Testis (tissue), 3 donors: Measurements from ENCODE around the gene RPA3. TPM values are rescaled to one million over a fixed set of nuclear protein-coding genes. Genes with fewer than 3 reads are reported as not detected.

Experiments used
- DNase-seq: peaks from one replicate; pipeline ENCODE4 v3.0.0-alpha.2; 2019
- H3K27ac ChIP-seq, 2 donors: fragments of 200-600 bp; sonication (generic); one replicate each; pipeline ENCODE4 v1.5.1; 2019
- H3K27me3 ChIP-seq: fragments of 200-600 bp; sonication (generic); one replicate; pipeline ENCODE4 v1.5.1; 2019
- H3K36me3 ChIP-seq: fragments of 200-600 bp; sonication (generic); one replicate; pipeline ENCODE4 v1.5.1; 2017; ENCODE audit warnings: low read depth; ENCODE audit errors: missing control alignments
- H3K4me1 ChIP-seq: fragments of 200-600 bp; sonication (generic); one replicate; pipeline ENCODE4 v1.5.1; 2019
- H3K4me3 ChIP-seq, 2 donors: fragments of 200-600 bp; sonication (generic); one replicate each; pipeline ENCODE4 v1.5.1; 2017 to 2019
- H3K9me3 ChIP-seq: fragments of 200-600 bp; sonication (generic); one replicate; pipeline ENCODE4 v1.5.1; 2017
- CTCF ChIP-seq, 3 experiments: fragments of 450-650 bp in 2 of 3; fragments of 200-600 bp in 1 of 3; sonication (generic) in 1 of 3; IDR thresholded peaks; one replicate each; pipeline ENCODE4 v1.5.1; 2016 to 2019; ENCODE audit warnings: antibody characterized with exemption in 3 of 3, mild to moderate bottlenecking in 2 of 3, moderate library complexity in 1 of 3
- POLR2A ChIP-seq: fragments of 450-650 bp; IDR thresholded peaks from one replicate; pipeline ENCODE4 v1.6.1; 2017; ENCODE audit warnings: antibody characterized with exemption, mild to moderate bottlenecking, moderate library complexity
- WGBS, 2 donors: methylation state at CpG; one replicate each; pipeline ENCODE4 v1.1.5; 2018; 5-methylcytosine and 5-hydroxymethylcytosine counted together
- intact Hi-C: fragments of 100-400 bp; cut with DNase I; formaldehyde crosslinking; loops from one replicate; pipeline ENCODE4 v1.15.1; 2023; ENCODE audit warnings: low total_unique reads
- polyA plus RNA-seq: library from polyadenylated mRNA; stranded (reverse); fragments of 350-450 nt; fragmentation: Illumina TruSeq; extraction: RNeasy Lipid Tissue Mini Kit (QIAGEN cat#74804); gene quantifications from one replicate; pipeline ENCODE4 v1.2.3, GENCODE V29; 2014; ENCODE audit warnings: low read depth, low replicate concordance; ENCODE audit not compliant: insufficient read depth
- total RNA-seq, 2 donors: library from RNA; depleted of rRNA; stranded (reverse); fragments of >200 nt; gene quantifications; one replicate each; pipeline ENCODE4 v1.2.3, GENCODE V29; 2016

RPA3 gene
- total and polyA plus RNA-seq, 3 donors from 2014 or later: 25.8 to 48.7 (median 40.6) TPM

GRCh38 chr7:7751243-7752092, 33.1 kb upstream of the RPA3 start:
- TF ChIP-seq CTCF (IDR thresholded peaks at IDR 0.05) (no peak), POLR2A (no peak)
- H3K27me3 ChIP-seq: no peaks in the 10 kb centered on the region
- 89 to 91% methylated on average over 3 of the region's 3 CpGs for WGBS, 2 donors
- H3K9me3 ChIP-seq: no peaks in the 10 kb centered on the region
- DNase-seq: no peak
- H3K4me3 ChIP-seq: no peak overlapping the region
- H3K4me1 ChIP-seq: no peaks in the 10 kb centered on the region
- H3K36me3 ChIP-seq: no peaks in the 10 kb centered on the region
- no peak overlapping the region for H3K27ac ChIP-seq
- intact Hi-C loops: no loop called here

- TF ChIP-seq CTCF (IDR thresholded peaks at IDR 0.05): no peak
- Histone ChIP-seq H3K36me3 (no peaks in the 10 kb centered on the region), H3K4me3 (no peak overlapping the region), H3K9me3 (no peaks in the 10 kb centered on the region), H3K27ac (no peak overlapping the region), H3K4me1 (no peaks in the 10 kb centered on the region), H3K27me3 (no peaks in the 10 kb centered on the region)
- DNase-seq: no peak
- 73 to 78% methylated on average over 2 of the region's 2 CpGs for WGBS, 2 donors
- intact Hi-C loops: no loop called here
Observed at GRCh38 chr7:7750571-7751242, 32.3 kb upstream of the RPA3 start.

- intact Hi-C loops: no loop called here
- Histone ChIP-seq H3K9me3 (no peaks in the 10 kb centered on the region), H3K4me3 (no peak overlapping the region), H3K36me3 (no peaks in the 10 kb centered on the region), H3K27me3 (no peaks in the 10 kb centered on the region), H3K27ac (no peak overlapping the region), H3K4me1 (no peaks in the 10 kb centered on the region)
- 57 to 72% methylated on average over 4 of the region's 4 CpGs for WGBS, 2 donors
- TF ChIP-seq CTCF (IDR thresholded peaks at IDR 0.05) (no peak), POLR2A (no peak)
- DNase-seq: no peak
Observed at GRCh38 chr7:7746458-7746857, 28.1 kb upstream of the RPA3 start.

GRCh38 chr7:7745966-7746365, 27.6 kb upstream of the RPA3 start:
- no peaks in the 10 kb centered on the region for H3K4me1 ChIP-seq
- H3K27me3 ChIP-seq: no peaks in the 10 kb centered on the region
- intact Hi-C loops: no loop called here
- H3K4me3 ChIP-seq: no peak overlapping the region
- WGBS, 2 donors: 78 to 81% methylated on average over 4 of the region's 4 CpGs
- no peaks in the 10 kb centered on the region for H3K9me3 ChIP-seq
- no peaks in the 10 kb centered on the region for H3K36me3 ChIP-seq
- TF ChIP-seq POLR2A: no peak
- TF ChIP-seq CTCF (IDR thresholded peaks at IDR 0.05): no peak
- no peak overlapping the region for H3K27ac ChIP-seq
- no peak for DNase-seq
